Activated naive CD8-positive, alpha-beta T cell (primary cell): ENCODE data around the gene MPV17.
"Not testable (repeated sequence)": the region's sequence is repeated elsewhere in the genome, so short reads cannot be mapped to it uniquely, and the experiment has no call there.

Source experiments
- H3K27ac Mint-ChIP-seq: one replicate; pipeline ENCODE4 v1.8.0; 2021; ENCODE audit warnings: mixed read lengths
- H3K27me3 Mint-ChIP-seq: one replicate; pipeline ENCODE4 v1.8.0; 2021; ENCODE audit warnings: mixed read lengths
- H3K36me3 Mint-ChIP-seq: one replicate; pipeline ENCODE4 v1.8.0; 2021; ENCODE audit warnings: mixed read lengths
- H3K4me1 Mint-ChIP-seq: one replicate; pipeline ENCODE4 v1.8.0; 2021; ENCODE audit warnings: low read depth, mixed read lengths
- H3K4me3 Mint-ChIP-seq: one replicate; pipeline ENCODE4 v1.8.0; 2021; ENCODE audit warnings: mild to moderate bottlenecking, mixed read lengths
- H3K9me3 Mint-ChIP-seq: one replicate; pipeline ENCODE4 v1.8.0; 2021; ENCODE audit warnings: low read depth, mixed read lengths

Gene MPV17

DNA sequence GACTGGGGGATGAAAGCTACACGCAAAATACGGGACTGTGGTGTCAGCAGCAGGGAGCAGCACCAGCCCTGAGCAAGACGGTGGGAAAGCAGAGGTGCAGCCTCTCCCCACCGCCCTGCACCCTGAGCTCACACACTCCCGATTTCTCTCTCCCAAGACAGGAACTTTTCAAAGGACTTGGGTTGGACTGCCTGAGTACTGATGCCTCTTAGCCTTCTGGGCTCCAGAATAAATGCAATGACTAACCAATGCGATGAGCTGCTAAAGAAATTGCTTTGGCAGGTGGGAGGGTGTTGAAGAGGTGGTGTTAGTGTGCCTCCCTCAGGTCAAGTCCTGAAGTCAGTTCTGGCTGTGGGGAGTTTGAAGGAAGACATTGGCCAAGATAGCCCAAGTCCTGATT is 31.0 kb downstream of the MPV17 start:
- Mint-ChIP-seq H3K36me3 (no peaks in the 10 kb centered on the region), H3K27me3 (peaks cover 3% of the 10 kb centered on the region), H3K4me1 (no peaks in the 10 kb centered on the region), H3K4me3 (no peak overlapping the region), H3K27ac (no peak overlapping the region), H3K9me3 (no peaks in the 10 kb centered on the region)

GRCh38 chr2:27290549-27290948 is 32.3 kb downstream of the MPV17 start:
- H3K27ac Mint-ChIP-seq: no peak overlapping the region
- peaks cover 3% of the 10 kb centered on the region for H3K27me3 Mint-ChIP-seq
- no peaks in the 10 kb centered on the region for H3K4me1 Mint-ChIP-seq
- H3K4me3 Mint-ChIP-seq: no peak overlapping the region
- no peaks in the 10 kb centered on the region for H3K9me3 Mint-ChIP-seq
- H3K36me3 Mint-ChIP-seq: no peaks in the 10 kb centered on the region

DNA sequence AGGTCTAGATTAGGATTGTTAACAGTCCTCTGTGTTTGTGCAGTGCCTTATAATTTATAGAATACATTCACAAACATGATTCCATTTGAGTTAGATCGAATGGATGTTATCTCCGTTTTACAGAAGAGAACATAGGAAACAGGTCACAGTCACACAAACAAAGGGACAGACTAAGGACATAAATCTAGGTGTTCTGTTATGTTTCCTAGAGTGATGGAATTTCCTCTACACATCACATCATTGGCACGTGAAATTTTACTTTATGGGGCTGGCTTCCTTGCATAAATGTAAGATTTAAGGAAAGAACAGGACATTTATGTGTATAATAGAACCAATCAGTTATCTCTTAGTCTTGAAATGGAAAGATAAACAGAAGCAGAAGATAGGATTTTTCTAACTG is 34.3 kb downstream of the MPV17 start:
- peaks cover 2% of the 10 kb centered on the region for H3K36me3 Mint-ChIP-seq
- H3K4me1 Mint-ChIP-seq: no peaks in the 10 kb centered on the region
- H3K27me3 Mint-ChIP-seq: peaks cover 3% of the 10 kb centered on the region
- no peaks in the 10 kb centered on the region for H3K9me3 Mint-ChIP-seq
- no peak overlapping the region for H3K27ac Mint-ChIP-seq
- no peak overlapping the region for H3K4me3 Mint-ChIP-seq

DNA sequence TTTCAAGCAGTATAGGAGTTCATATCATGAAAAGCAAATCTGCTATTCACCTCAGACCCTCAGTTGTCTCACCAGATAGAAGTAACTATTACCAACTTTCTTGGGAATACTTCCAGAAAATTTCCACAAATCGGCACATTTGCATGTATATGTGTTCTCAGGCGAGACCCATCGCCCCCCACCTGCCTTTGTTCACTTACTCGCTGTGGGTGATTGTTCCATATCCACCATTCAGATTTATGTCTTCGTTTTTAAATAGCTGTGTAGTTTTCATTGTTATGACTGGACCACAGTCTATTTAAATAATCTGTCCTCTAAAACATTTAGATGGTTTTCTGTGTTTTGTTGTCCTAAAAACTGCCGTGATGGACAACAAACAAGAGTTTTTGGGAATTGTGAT is 37.4 kb downstream of the MPV17 start:
- Mint-ChIP-seq H3K4me1 (no peaks in the 10 kb centered on the region), H3K27me3 (peaks cover 6% of the 10 kb centered on the region), H3K9me3 (no peaks in the 10 kb centered on the region), H3K36me3 (peaks cover 2% of the 10 kb centered on the region), H3K27ac (no peak overlapping the region), H3K4me3 (no peak overlapping the region)

GRCh38 chr2:27284996-27285395 is 37.9 kb downstream of the MPV17 start:
- H3K27me3 Mint-ChIP-seq: peaks cover 7% of the 10 kb centered on the region
- H3K36me3 Mint-ChIP-seq: peaks cover 2% of the 10 kb centered on the region
- peaks cover under 1% of the 10 kb centered on the region for H3K4me1 Mint-ChIP-seq
- no peak overlapping the region for H3K4me3 Mint-ChIP-seq
- no peaks in the 10 kb centered on the region for H3K9me3 Mint-ChIP-seq
- no peak overlapping the region for H3K27ac Mint-ChIP-seq

DNA sequence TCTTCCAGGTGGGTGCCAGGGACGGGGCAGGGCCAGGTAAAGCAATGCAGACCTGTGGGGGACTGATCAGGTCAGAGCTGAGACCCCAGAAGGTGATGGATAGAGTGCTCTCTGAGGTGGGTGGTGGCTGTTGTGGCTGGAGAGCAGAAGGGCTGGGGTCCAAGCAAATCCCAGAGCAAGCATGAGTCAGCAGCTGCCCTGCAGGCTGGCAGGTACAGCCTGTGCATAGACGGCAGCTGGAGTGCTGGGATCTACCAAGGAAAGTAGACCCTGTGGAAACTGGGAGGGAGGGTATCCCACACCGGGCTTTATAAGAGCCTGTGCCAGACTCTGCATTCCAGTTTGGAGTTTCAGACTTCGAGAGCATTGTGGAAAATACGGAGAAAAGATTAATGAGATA is 40.0 kb downstream of the MPV17 start:
- Mint-ChIP-seq H3K27me3 (peaks cover 7% of the 10 kb centered on the region), H3K36me3 (peaks cover 2% of the 10 kb centered on the region), H3K27ac (peak overlapping the region; percentile 37), H3K4me3 (no peak overlapping the region), H3K4me1 (peaks cover 5% of the 10 kb centered on the region), H3K9me3 (no peaks in the 10 kb centered on the region)

DNA sequence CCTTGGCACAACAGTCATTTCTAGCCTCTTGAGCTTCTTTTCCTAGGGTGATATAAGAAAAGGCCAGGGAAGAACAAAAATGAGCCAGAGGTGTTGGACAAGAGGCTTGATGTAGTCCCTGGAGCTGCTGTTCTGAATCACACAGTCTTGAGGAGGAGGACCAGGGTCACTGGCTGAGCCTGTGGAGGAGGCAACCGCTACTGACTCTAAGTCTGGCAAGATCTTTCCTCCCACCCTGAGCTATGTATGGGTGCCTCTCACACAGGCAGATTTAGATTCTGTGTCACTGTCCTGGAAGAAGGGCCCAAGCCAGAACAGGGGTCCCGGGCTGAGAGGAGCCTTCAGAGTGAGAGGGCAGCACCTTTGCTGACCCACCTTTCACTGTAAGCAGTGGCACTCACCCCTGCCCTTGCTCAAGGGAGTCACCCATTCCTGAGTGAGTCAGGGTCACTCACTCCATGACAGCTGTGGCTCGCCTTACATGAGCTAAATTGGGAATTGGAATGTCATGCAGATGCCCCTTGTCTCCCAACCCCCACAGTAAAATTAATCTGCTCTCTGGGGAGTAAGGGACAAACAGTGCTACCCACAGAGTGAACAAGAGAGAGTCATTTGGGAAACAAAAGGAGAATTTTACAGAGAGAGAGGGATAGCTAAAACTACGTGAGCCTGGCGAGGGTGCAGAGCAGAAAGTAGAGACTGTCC is 40.9 kb downstream of the MPV17 start, which contains the start of gene TRIM54:
Gene TRIM54, plus strand, starts transcription at position 575 of the 705 bp plus-strand sequence. CDS start 303 bp downstream, outside the sequence.
- peak within 1 kb of the TSS; percentile 37 for H3K27ac Mint-ChIP-seq
- no peaks in the 10 kb centered on the region for H3K9me3 Mint-ChIP-seq
- no peak within 1 kb of the TSS for H3K4me3 Mint-ChIP-seq
- H3K4me1 Mint-ChIP-seq: peaks cover 5% of the 10 kb centered on the region
- peaks cover 2% of the 10 kb centered on the region for H3K36me3 Mint-ChIP-seq
- peaks cover 7% of the 10 kb centered on the region for H3K27me3 Mint-ChIP-seq

DNA sequence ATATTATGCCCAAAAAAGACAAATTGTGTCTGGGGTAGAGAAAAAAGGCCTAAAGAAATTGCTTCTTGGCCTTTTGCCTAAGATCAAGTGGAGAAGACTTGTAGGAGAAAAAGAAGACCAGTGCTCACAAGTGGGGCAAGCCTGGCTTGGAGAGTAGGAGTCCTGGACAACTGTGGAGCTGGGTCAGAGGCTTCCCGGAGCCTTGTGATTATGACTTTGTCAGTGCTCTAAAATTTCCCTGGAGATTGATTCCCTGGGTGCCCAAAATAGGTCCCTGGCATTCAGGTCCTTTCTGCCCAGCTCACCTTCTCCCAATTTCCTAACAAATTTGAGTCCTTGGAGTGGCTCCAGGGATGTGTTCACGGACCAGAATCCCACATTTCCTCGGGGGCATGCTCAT is 41.5 kb downstream of the MPV17 start:
- Mint-ChIP-seq H3K27me3 (peaks cover 7% of the 10 kb centered on the region), H3K4me3 (no peak overlapping the region), H3K4me1 (peaks cover 5% of the 10 kb centered on the region), H3K36me3 (peaks cover 2% of the 10 kb centered on the region), H3K27ac (no peak overlapping the region), H3K9me3 (no peaks in the 10 kb centered on the region)

DNA sequence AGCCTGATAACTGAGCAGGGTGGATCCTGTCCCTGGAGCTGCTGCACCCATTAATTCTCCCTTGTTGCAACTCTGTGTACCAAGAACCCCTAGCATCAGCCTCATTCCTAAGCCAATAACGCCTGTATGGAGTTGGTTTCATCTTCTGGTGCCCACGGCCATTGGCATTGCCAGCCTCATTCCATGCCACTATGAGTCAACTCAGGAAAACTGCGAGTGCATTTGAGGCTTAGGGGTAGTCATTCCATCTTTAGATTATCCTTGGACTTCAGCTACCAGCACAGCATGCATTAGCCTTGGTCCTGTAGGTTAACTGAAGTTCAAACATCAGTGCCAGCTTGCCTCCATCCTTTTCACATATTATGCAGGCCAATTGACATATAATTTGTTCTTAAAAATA is 42.1 kb downstream of the MPV17 start:
- Mint-ChIP-seq H3K9me3 (no peaks in the 10 kb centered on the region), H3K4me1 (peaks cover 5% of the 10 kb centered on the region), H3K27me3 (peaks cover 7% of the 10 kb centered on the region), H3K27ac (no peak overlapping the region), H3K36me3 (peaks cover 2% of the 10 kb centered on the region), H3K4me3 (no peak overlapping the region)

DNA sequence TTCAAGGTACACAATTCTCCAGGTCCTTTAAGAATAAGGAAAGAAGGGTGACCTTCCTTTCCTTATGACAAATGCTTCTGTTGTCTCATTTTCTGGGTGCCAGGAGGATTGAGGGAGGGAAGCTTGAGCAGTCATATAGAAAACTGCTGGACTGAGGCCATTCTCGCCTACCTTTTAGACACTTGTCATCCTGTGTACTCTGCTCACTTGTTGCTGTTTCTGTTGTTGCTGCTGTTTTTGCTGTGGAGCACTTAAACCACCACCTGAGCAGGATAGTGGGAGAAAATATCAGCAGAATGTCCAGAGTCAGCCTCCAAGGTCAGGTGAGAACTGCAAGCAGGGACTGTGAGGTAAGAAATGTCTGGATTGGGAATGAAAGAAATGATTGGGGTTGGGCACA is 44.9 kb downstream of the MPV17 start:
- Mint-ChIP-seq H3K9me3 (no peaks in the 10 kb centered on the region), H3K4me1 (peaks cover 5% of the 10 kb centered on the region), H3K27ac (no peak overlapping the region), H3K27me3 (peaks cover 13% of the 10 kb centered on the region), H3K36me3 (no peaks in the 10 kb centered on the region), H3K4me3 (no peak overlapping the region)

DNA sequence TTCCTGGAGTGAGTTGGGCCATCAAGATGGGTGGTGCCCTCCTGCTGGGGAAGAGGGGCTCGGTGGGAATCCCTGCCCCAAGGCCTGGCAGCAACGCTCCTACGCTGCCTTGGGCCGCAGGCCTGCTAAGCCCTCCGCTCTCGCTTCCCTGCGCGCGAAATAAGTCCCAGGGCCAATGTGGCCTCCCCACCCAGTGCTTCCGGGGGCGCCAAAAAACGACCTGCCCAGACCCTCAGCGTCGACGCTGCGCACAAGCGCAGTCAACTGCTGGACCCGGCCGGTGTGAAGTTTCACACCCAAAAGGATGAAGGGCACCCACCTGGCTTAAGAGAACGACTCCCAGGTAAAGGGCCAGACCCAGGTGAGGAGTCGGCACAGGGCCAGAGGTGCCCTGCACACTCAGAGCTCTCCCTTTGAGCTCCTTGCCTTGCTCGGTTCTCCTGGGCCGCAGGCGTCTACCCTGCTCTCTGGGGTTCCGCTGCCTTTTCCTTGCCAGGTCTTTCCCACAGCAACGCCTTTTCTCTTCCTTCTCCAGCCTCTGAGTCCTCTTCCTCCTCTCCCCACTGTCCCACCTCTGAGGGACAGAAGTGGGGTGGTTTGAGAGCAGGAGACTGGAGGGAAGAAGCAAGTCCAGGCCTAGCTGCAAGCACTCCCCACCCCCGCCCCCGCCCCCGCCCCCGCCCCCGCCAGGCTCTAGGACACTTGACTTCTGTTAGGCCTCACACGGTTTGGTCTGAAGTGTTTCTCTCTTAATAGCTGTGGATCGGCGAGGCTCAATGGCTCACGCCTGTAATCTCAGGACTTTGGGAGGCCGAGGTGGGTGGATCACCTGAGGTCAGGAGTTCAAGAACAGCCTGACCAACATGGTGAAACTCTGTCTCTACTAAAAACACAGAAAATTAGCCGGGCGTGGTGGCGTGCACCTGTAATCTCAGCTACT is 47.4 kb downstream of the MPV17 start, which contains the start of gene DNAJC5G:
Gene DNAJC5G, plus strand, starts transcription at position 223 of the 940 bp plus-strand sequence. CDS start 1,296 bp downstream, outside the sequence.
- H3K4me3 Mint-ChIP-seq: no peak within 1 kb of the TSS
- H3K36me3 Mint-ChIP-seq: no peaks in the 10 kb centered on the region
- peaks cover 5% of the 10 kb centered on the region for H3K4me1 Mint-ChIP-seq
- no peaks in the 10 kb centered on the region for H3K9me3 Mint-ChIP-seq
- no peak within 1 kb of the TSS for H3K27ac Mint-ChIP-seq
- H3K27me3 Mint-ChIP-seq: peaks cover 10% of the 10 kb centered on the region

DNA sequence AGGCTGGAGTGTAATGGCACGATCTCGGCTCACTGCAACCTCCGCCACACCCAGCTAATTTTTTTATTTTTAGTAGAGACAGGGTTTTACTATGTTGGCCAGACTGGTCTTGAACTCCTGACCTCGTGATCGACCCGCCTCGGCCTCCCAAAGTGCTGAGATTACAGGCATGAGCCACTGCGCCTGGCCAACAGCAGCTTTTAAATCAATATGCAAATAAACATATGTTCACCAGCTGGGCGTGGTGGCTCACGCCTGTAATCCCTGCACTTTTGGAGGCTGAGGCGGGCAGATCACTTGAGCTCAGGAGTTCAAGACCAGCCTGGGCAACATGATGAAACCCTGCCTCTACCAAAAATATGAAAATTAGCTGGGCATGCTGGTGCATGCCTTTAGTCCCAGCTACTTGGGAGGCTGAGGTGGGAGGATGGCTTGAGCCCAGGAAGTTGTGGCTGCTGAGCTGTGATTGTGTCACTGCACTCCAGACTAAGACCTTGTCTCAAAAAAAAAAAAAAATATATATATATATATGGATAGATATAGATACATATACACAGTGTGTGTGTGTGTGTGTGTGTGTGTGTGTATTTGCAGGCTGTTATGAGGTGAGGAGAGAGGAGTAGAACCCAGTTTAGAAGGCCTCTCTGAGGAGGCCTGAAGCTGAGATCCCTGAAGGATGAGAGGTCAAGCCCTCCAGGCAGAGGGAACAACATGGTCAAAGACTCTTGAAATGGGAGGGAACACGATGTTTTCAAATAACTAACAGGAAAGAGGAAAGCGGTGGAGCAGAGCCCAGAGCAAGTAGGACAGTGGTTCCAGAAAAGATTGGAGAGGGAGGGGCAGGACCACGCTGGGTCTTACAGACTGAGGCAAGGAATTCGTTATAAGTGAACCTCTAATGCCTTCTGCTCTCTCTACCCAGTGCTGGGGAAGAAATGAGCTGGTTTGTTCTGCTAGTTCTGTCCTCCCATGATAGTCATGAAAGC is 50.1 kb downstream of the MPV17 start:
- H3K27me3 Mint-ChIP-seq, H3K27ac Mint-ChIP-seq, H3K36me3 Mint-ChIP-seq, H3K9me3 Mint-ChIP-seq, H3K4me3 Mint-ChIP-seq, H3K4me1 Mint-ChIP-seq: not testable (repeated sequence)

DNA sequence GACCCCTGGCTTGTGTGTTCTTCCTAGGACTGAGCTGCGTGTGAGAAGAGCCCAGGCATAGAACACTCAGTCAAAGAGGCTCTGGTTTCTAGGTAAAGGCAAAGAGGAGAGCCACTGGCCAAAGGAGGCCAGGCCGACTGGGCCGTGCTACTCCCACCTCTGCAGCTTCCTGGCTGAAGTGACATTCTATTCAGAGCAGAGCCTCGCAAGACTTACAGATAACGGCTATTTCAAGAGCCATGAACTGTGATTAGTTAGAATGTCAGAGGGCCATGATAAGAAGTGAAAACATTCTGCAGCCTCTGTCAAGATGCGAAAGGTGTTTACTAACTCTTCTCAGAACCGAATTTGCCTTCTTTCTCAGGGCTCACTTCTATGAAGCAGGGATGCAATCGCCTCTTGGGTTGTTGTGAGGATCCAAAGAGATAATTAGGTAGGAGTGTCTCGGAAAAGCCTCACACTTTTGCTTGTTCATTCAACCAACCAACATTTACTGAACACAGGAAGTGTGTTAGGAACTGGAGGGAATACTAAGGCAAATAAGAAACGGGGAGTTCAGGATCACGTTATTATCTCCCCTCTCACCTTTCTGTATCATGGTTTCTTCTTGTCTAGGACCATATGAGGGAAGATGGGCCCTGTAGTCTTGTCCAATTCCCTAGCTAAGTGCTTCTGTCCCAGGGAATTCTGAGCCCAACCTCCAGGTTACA is 51.1 kb downstream of the MPV17 start:
- no peaks in the 10 kb centered on the region for H3K9me3 Mint-ChIP-seq
- peaks cover 6% of the 10 kb centered on the region for H3K27me3 Mint-ChIP-seq
- no peaks in the 10 kb centered on the region for H3K4me1 Mint-ChIP-seq
- H3K4me3 Mint-ChIP-seq: no peak overlapping the region
- H3K36me3 Mint-ChIP-seq: no peaks in the 10 kb centered on the region
- H3K27ac Mint-ChIP-seq: no peak overlapping the region

GRCh38 chr2:27270670-27271069 is 52.2 kb downstream of the MPV17 start:
- no peaks in the 10 kb centered on the region for H3K36me3 Mint-ChIP-seq
- peaks cover 6% of the 10 kb centered on the region for H3K27me3 Mint-ChIP-seq
- H3K4me1 Mint-ChIP-seq: no peaks in the 10 kb centered on the region
- H3K4me3 Mint-ChIP-seq: no peak overlapping the region
- H3K9me3 Mint-ChIP-seq: no peaks in the 10 kb centered on the region
- H3K27ac Mint-ChIP-seq: no peak overlapping the region
